Trophoblast cell (in vitro differentiated cells and primary cell): ENCODE data around the gene SIPA1L3.

Source experiments
- DNase-seq, 2 donors: peaks; one replicate each; pipeline ENCODE4 v3.0.0-alpha.2; 2016
- H2AFZ ChIP-seq: 2 replicates; pipeline ENCODE4 v1.6.1; 2013; ENCODE audit warnings: low read length, moderate library complexity, mild to moderate bottlenecking; ENCODE audit not compliant: insufficient read depth, poor library complexity
- H2AK5ac ChIP-seq: 2 replicates; pipeline ENCODE4 v1.6.1; 2013; ENCODE audit warnings: mild to moderate bottlenecking, low read length
- H2BK120ac ChIP-seq: 2 replicates; pipeline ENCODE4 v1.6.1; 2013; ENCODE audit warnings: low read length, mild to moderate bottlenecking, moderate library complexity; ENCODE audit not compliant: insufficient read depth, poor library complexity
- H2BK12ac ChIP-seq: 2 replicates; pipeline ENCODE4 v1.6.1; 2013; ENCODE audit warnings: mild to moderate bottlenecking, low read length, moderate library complexity
- H2BK5ac ChIP-seq: 2 replicates; pipeline ENCODE4 v1.6.1; 2013; ENCODE audit warnings: low read length, low read depth, moderate library complexity, mild to moderate bottlenecking; ENCODE audit not compliant: poor library complexity
- H3K14ac ChIP-seq: 2 replicates; pipeline ENCODE4 v1.6.1; 2013; ENCODE audit warnings: mild to moderate bottlenecking, low read length
- H3K18ac ChIP-seq: 2 replicates; pipeline ENCODE4 v1.6.1; 2013; ENCODE audit warnings: mild to moderate bottlenecking, low read length
- H3K23ac ChIP-seq: 2 replicates; pipeline ENCODE4 v1.6.1; 2013; ENCODE audit warnings: low read length
- H3K27ac ChIP-seq: 2 replicates; pipeline ENCODE4 v1.5.1; 2013; ENCODE audit warnings: low read depth, mild to moderate bottlenecking, inconsistent platforms, low read length, moderate library complexity
- H3K27me3 ChIP-seq: 2 replicates; pipeline ENCODE4 v1.6.1; 2013; ENCODE audit warnings: inconsistent platforms, mild to moderate bottlenecking, low read length, moderate library complexity; ENCODE audit not compliant: insufficient read depth
- H3K36me3 ChIP-seq, 2 experiments: 1 replicate in 1 of 2; 2 replicates in 1 of 2; pipeline ENCODE4 v1.6.1; 2013; ENCODE audit warnings: low read length in 2 of 2, mild to moderate bottlenecking in 2 of 2, moderate library complexity in 1 of 2; ENCODE audit not compliant: insufficient read depth in 2 of 2, control insufficient read depth in 1 of 2
- H3K4ac ChIP-seq: 2 replicates; pipeline ENCODE4 v1.6.1; 2013; ENCODE audit warnings: low read depth, mild to moderate bottlenecking, low read length, moderate library complexity
- H3K4me1 ChIP-seq, 2 experiments: 1 replicate in 1 of 2; 2 replicates in 1 of 2; pipeline ENCODE4 v1.6.1; 2013; ENCODE audit warnings: low read length in 2 of 2, mild to moderate bottlenecking in 2 of 2, moderate library complexity in 1 of 2; ENCODE audit not compliant: insufficient read depth in 2 of 2, control insufficient read depth in 1 of 2
- H3K4me2 ChIP-seq: 2 replicates; pipeline ENCODE4 v1.6.1; 2013; ENCODE audit warnings: inconsistent platforms, mild to moderate bottlenecking, low read length, moderate library complexity
- H3K4me3 ChIP-seq: 2 replicates; pipeline ENCODE4 v1.5.1; 2013; ENCODE audit warnings: mild to moderate bottlenecking, low read depth, low read length, inconsistent platforms
- H3K79me1 ChIP-seq: one replicate; pipeline ENCODE4 v1.6.1; 2013; ENCODE audit warnings: low read length
- H3K79me2 ChIP-seq: 2 replicates; pipeline ENCODE4 v1.6.1; 2013; ENCODE audit warnings: low read length, mild to moderate bottlenecking; ENCODE audit not compliant: control insufficient read depth, insufficient read depth, poor library complexity
- H3K9ac ChIP-seq: 2 replicates; pipeline ENCODE4 v1.6.1; 2013; ENCODE audit warnings: mild to moderate bottlenecking, low read length
- H3K9me3 ChIP-seq: 2 replicates; pipeline ENCODE4 v1.6.1; 2013; ENCODE audit warnings: low read depth, mild to moderate bottlenecking, control low read depth, inconsistent platforms, low read length; ENCODE audit not compliant: insufficient read depth
- H4K12ac ChIP-seq: 2 replicates; pipeline ENCODE4 v1.6.1; 2013; ENCODE audit warnings: low read depth, mild to moderate bottlenecking, low read length, moderate library complexity
- H4K8ac ChIP-seq: 2 replicates; pipeline ENCODE4 v1.6.1; 2013; ENCODE audit warnings: low read depth, mild to moderate bottlenecking, low read length, moderate library complexity
- H4K91ac ChIP-seq: one replicate; pipeline ENCODE4 v1.6.1; 2013; ENCODE audit warnings: low read depth, mild to moderate bottlenecking, low read length, moderate library complexity
- WGBS: extraction: QIAGEN DNeasy Blood & Tissue Kit; methylation state at CpG from one replicate; pipeline ENCODE4 v1.1.7; 2013; ENCODE audit warnings: missing lambda C conversion rate; ENCODE audit not compliant: insufficient read length, insufficient coverage; ENCODE audit errors: extremely low coverage; 5-methylcytosine and 5-hydroxymethylcytosine counted together

Gene SIPA1L3

DNA sequence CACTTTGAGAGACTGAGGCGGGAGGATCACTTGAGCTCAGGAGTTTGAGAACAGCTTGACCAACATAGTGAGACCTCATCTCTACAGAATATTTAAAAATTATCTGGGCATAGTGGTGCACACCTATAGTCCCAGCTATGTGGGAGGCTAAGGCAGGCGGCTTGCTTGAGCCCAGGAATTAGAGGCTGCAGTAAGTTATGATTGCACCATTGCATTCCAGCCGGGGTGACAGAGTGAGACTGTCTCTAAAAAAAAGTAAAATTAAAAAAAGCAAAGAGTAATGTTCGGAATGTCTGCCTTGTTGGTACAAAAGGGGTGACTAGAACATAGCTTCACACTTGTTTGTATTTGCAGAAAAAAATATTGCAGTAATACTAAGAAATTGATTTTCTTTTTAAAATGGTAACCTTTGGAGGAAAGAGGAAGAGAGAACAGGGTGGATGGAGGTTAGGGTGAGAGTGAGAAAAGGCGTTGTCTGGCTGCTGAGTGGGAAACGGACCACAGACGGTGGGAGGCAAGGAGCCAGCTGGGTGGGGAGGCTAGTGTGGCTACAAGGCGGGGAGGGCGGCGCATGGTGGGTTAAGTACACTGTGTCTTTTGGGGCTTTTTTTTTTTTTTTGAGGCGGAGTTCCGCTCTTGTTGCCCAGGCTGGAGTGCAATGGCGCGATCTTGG lies 339.0 kb downstream of the SIPA1L3 start:
- no peak overlapping the region for H3K9ac ChIP-seq
- no peak overlapping the region for H2BK120ac ChIP-seq
- no CpG with 5 or more reads among the region's 14 CpGs for WGBS
- H2AK5ac ChIP-seq = no peak overlapping the region
- no peak overlapping the region for H3K4ac ChIP-seq
- no peaks in the 10 kb centered on the region for H3K79me2 ChIP-seq
- no peak overlapping the region for H3K4me2 ChIP-seq
- H3K79me1 ChIP-seq = peaks cover 3% of the 10 kb centered on the region
- no peak overlapping the region for H3K23ac ChIP-seq
- H3K9me3 ChIP-seq = no peaks in the 10 kb centered on the region
- H3K27ac ChIP-seq = no peak overlapping the region
- H3K18ac ChIP-seq = no peak overlapping the region
- H2BK12ac ChIP-seq = no peak overlapping the region
- no peak overlapping the region for H2BK5ac ChIP-seq
- H4K12ac ChIP-seq = no peak overlapping the region
- H4K91ac ChIP-seq = no peak overlapping the region
- no peak overlapping the region for H3K4me3 ChIP-seq
- H2AFZ ChIP-seq = no peak overlapping the region
- no peak overlapping the region for H4K8ac ChIP-seq
- no peaks in the 10 kb centered on the region for H3K27me3 ChIP-seq
- peak in 1 of 2 donors; percentile 59 for DNase-seq
- peaks cover 8 to 10% of the 10 kb centered on the region in 2 experiments for H3K4me1 ChIP-seq
- H3K14ac ChIP-seq = no peak overlapping the region
- no peaks in the 10 kb centered on the region for H3K36me3 ChIP-seq

DNA sequence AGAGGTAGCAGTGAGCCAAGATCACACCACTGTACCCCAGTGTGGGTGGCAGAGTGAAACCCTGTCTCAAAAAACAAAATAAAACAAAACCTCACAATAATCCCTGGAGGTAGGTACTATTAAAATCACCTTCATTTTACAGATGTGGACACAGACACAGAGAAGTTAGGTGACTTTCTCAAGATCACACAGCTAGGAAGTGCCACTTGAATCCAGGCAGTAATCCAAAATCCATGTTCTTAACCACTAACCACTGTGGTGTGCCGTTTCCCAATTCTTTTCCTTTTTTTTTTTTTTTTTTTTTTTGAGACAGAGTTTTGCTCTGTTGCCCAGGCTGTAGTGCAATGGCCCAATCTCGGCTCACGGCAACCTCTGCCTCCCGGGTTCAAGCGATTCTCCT lies 340.1 kb downstream of the SIPA1L3 start:
- no peak overlapping the region for H4K8ac ChIP-seq
- peaks cover 13% of the 10 kb centered on the region for H3K79me1 ChIP-seq
- no peaks in the 10 kb centered on the region for H3K36me3 ChIP-seq
- no peak overlapping the region for H3K4me3 ChIP-seq
- H3K9ac ChIP-seq = no peak overlapping the region
- no peak for DNase-seq
- H2BK12ac ChIP-seq = no peak overlapping the region
- no peak overlapping the region for H2BK120ac ChIP-seq
- no peak overlapping the region for H2AK5ac ChIP-seq
- peaks cover 3% of the 10 kb centered on the region for H3K79me2 ChIP-seq
- H3K14ac ChIP-seq = no peak overlapping the region
- no peak overlapping the region for H3K4ac ChIP-seq
- no peak overlapping the region for H4K12ac ChIP-seq
- no peak overlapping the region for H2AFZ ChIP-seq
- no peak overlapping the region for H4K91ac ChIP-seq
- H3K18ac ChIP-seq = no peak overlapping the region
- H3K4me2 ChIP-seq = no peak overlapping the region
- no peaks in the 10 kb centered on the region for H3K9me3 ChIP-seq
- no peak overlapping the region for H3K27ac ChIP-seq
- H3K27me3 ChIP-seq = no peaks in the 10 kb centered on the region
- WGBS = no CpG with 5 or more reads among the region's 5 CpGs
- no peak overlapping the region for H2BK5ac ChIP-seq
- no peak overlapping the region for H3K23ac ChIP-seq
- H3K4me1 ChIP-seq = peaks cover 17 to 20% of the 10 kb centered on the region in 2 experiments

DNA sequence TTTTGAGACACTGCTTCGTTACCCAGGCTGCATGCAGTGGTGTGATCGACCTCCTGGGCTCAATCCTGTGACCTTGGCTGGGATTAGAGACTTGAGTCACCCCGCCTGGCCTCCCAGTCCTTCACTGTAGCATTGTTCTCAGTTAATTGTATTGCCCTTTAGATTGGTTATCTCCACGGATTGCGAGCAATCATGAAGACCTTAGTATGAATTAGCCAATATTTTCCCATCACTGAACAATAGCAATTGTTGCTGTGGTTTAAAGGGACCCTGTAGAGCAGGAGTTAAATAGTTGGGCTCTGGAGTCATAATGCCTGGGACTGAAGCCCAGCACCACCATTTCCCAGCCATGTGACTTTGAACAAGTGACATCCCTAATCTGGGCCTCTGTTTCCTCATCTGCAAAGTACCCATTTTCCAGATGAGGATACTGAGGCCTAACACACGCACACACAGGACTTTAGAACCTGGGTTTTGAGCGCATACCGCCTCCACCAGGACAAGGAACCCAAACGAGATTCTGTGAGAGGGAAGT lies 340.8 kb downstream of the SIPA1L3 start:
- no peak overlapping the region for H3K27ac ChIP-seq
- H3K18ac ChIP-seq = no peak overlapping the region
- H3K79me2 ChIP-seq = peaks cover 3% of the 10 kb centered on the region
- peaks cover 15% of the 10 kb centered on the region for H3K79me1 ChIP-seq
- no peak overlapping the region for H2BK12ac ChIP-seq
- no peak for DNase-seq
- no peak overlapping the region for H3K14ac ChIP-seq
- H3K4me2 ChIP-seq = no peak overlapping the region
- no peaks in the 10 kb centered on the region for H3K36me3 ChIP-seq
- H2BK120ac ChIP-seq = no peak overlapping the region
- H4K8ac ChIP-seq = no peak overlapping the region
- H3K9me3 ChIP-seq = no peaks in the 10 kb centered on the region
- H3K27me3 ChIP-seq = no peaks in the 10 kb centered on the region
- H4K12ac ChIP-seq = no peak overlapping the region
- H3K4me1 ChIP-seq = peaks cover 22 to 26% of the 10 kb centered on the region in 2 experiments
- H2AFZ ChIP-seq = no peak overlapping the region
- H3K9ac ChIP-seq = no peak overlapping the region
- no peak overlapping the region for H2BK5ac ChIP-seq
- no peak overlapping the region for H3K4ac ChIP-seq
- H4K91ac ChIP-seq = peak overlapping the region; percentile 1
- no peak overlapping the region for H3K23ac ChIP-seq
- H2AK5ac ChIP-seq = no peak overlapping the region
- no CpG with 5 or more reads among the region's 9 CpGs for WGBS
- no peak overlapping the region for H3K4me3 ChIP-seq

DNA sequence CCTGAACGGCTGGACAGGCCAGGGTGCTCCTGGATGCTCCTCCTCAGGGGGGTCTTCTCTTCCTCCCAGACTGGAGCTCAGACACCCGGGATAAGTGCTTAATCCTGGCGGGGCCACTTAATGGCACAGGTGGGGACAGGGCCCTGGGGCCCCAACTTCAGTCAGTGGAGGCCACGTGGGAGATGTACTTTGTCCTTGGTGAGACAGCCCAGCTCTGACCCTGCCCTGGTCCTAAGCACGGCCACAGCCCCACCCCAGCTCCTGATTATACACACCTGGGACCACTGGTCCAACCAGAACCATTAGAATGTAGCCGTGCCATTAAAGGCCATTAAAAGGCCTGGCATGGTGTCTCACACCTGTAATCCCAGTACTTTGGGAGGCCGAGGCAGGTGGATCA lies 341.4 kb downstream of the SIPA1L3 start:
- Histone ChIP-seq H3K4me2 (no peak overlapping the region), H2BK12ac (no peak overlapping the region), H4K91ac (peak overlapping the region; percentile 1), H3K4me3 (no peak overlapping the region), H3K79me1 (peaks cover 20% of the 10 kb centered on the region), H3K79me2 (peaks cover 3% of the 10 kb centered on the region), H3K27ac (no peak overlapping the region), H3K23ac (no peak overlapping the region), H3K36me3 (no peaks in the 10 kb centered on the region), H3K4ac (no peak overlapping the region), H4K12ac (no peak overlapping the region), H2BK120ac (no peak overlapping the region), H3K9ac (peak overlapping the region; percentile 49), H2AFZ (no peak overlapping the region), H3K18ac (no peak overlapping the region), H3K27me3 (no peaks in the 10 kb centered on the region), H3K14ac (no peak overlapping the region), H2BK5ac (no peak overlapping the region), H2AK5ac (no peak overlapping the region), H3K9me3 (no peaks in the 10 kb centered on the region), H4K8ac (no peak overlapping the region), H3K4me1 (peaks cover 27 to 32% of the 10 kb centered on the region in 2 experiments)
- no peak for DNase-seq
- no CpG with 5 or more reads among the region's 7 CpGs for WGBS
